K562 (cell line): ENCODE measurements around the gene PRKAR1B. TPM values are rescaled to one million over a fixed set of nuclear protein-coding genes. Genes with fewer than 3 reads are reported as not detected.

ENCODE experiments used
- CTBP1 ChIP-seq: fragments of 450-650 bp; IDR thresholded peaks from 2 replicates; pipeline ENCODE4 v1.6.1; 2016; ENCODE audit warnings: borderline replicate concordance
- HDAC1 ChIP-seq, 2 experiments: fragments of 450-650 bp; IDR thresholded peaks; 2 replicates each; pipeline ENCODE4 v1.6.1; 2016 to 2017; ENCODE audit warnings: inconsistent platforms in 1 of 2, mild to moderate bottlenecking in 1 of 2, moderate library complexity in 1 of 2
- NELFE ChIP-seq: IDR thresholded peaks from 2 replicates; pipeline ENCODE4 v1.6.1; 2011; ENCODE audit warnings: mild to moderate bottlenecking; ENCODE audit not compliant: insufficient read depth, insufficient read length
- NONO ChIP-seq, 2 experiments: fragments of 200-400 bp in 1 of 2; fragments of 450-650 bp in 1 of 2; formaldehyde crosslinking in 1 of 2; IDR thresholded peaks; 2 replicates each; pipeline ENCODE4 v1.6.1; 2017; ENCODE audit warnings: low read depth in 2 of 2, mild to moderate bottlenecking in 2 of 2, moderate library complexity in 2 of 2, low read length in 1 of 2
- ZKSCAN1 ChIP-seq: fragments of 150-350 bp; IDR thresholded peaks from 2 replicates; pipeline ENCODE4 v1.6.1; 2016; ENCODE audit warnings: low read depth, low read length
- ZNF696 ChIP-seq: fragments of 250-450 bp; sonication (Bioruptor Pico); conservative IDR thresholded peaks from 2 replicates; pipeline ENCODE4 v1.4.0; 2020; ENCODE audit warnings: mild to moderate bottlenecking, moderate library complexity
- polyA plus RNA-seq, 8 experiments: library from polyadenylated mRNA; depleted of rRNA in 4 of 8; stranded (reverse) in 5 of 8; unstranded in 3 of 8; fragments of >200 nt; fragmentation: Nextera tagmentation in 2 of 8; fragmentation: Illumina TruSeq in 1 of 8; extraction: Ambion mirVana in 2 of 8; extraction: Trizol in 1 of 8; gene quantifications; 2 replicates each; pipeline versions ENCODE4 v1.2.1 to v1.2.3, GENCODE V29; 2011 to 2014; ENCODE audit warnings: inconsistent platforms in 1 of 8, missing spikeins in 1 of 8
- total RNA-seq, 7 experiments: library from RNA; depleted of rRNA in 6 of 7; stranded (reverse); fragments of >200 nt in 6 of 7; fragmentation: Illumina TruSeq in 2 of 7; extraction: Trizol in 2 of 7; gene quantifications; 2 replicates each; pipeline versions ENCODE4 v1.2.1 to v1.2.3, GENCODE V29; 2011 to 2021; ENCODE audit warnings: low replicate concordance in 1 of 7
- TF ChIP-seq, protein P1 (sequence below), 3 experiments: IDR thresholded peaks in 2 of 3; conservative IDR thresholded peaks in 1 of 3; 2 replicates each; pipeline ENCODE4 v1.5.1; 2011 to 2012; ENCODE audit warnings: low read length in 3 of 3, mild to moderate bottlenecking in 3 of 3, control low read depth in 2 of 3, improper control_type of control experiment in 1 of 3, inconsistent platforms in 1 of 3, low read depth in 1 of 3, mixed read lengths in 1 of 3, moderate library complexity in 1 of 3; ENCODE audit not compliant: insufficient read depth in 2 of 3

The PRKAR1B gene
- total and polyA plus RNA-seq, 9 of the 15 experiments (the other 6 are each of a cell fraction or from before 2014, with no cell fraction given): 0.99 to 30.5 (median 12.7) TPM

DNA sequence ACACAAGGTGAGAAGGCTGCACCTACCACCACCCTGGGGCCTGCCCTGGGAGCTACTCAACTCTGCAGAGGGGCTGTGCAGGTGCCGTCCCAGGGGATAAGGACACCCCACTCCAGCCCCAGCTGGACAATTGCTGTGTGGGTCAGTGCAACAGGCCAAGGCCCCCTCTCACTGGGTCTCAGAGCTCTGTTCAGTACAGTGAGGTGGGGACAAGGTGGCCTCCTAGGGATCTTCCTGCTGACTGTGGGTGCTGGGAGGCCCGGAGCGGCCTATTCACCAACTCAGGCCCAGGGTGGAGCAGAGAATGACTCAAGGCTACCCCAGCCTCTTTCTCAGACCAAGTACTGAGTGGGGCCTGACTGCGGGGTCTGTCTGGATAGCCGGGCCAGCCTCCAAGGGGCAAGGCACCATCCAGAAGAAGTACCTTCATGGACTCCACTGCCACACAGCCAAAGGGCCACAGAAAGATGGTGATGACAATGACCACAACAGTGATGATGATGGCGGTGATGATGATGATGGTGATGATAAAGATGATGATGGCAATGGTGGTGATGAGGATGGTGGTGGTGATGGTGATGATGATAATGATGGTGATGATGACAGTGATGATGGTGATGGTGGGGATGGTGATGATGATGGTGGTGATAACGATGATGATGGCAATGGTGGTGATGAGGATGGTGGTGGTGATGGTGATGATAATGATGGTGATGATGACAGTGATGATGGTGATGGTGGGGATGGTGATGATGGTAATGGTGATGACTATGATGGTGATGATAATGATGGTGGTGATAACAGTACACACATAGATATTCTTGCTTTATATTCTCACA lies 60.4 kb downstream of the PRKAR1B start (continued):
- TF ChIP-seq HDAC1 (IDR thresholded peaks at IDR 0.05) (peak in 1 of 2 experiments; percentile 45; a peak in 1 of 4 replicates), NONO (IDR thresholded peaks at IDR 0.05; ENCODE audit: low read depth in 2 of 2, low read length in 1 of 2) (no peak), NELFE (no peak), CTBP1 (peak; percentile 39; the same call in 1 of the 2 replicates), ZKSCAN1 (no peak), ZNF696 (no peak)
- TF ChIP-seq, protein P1, sequence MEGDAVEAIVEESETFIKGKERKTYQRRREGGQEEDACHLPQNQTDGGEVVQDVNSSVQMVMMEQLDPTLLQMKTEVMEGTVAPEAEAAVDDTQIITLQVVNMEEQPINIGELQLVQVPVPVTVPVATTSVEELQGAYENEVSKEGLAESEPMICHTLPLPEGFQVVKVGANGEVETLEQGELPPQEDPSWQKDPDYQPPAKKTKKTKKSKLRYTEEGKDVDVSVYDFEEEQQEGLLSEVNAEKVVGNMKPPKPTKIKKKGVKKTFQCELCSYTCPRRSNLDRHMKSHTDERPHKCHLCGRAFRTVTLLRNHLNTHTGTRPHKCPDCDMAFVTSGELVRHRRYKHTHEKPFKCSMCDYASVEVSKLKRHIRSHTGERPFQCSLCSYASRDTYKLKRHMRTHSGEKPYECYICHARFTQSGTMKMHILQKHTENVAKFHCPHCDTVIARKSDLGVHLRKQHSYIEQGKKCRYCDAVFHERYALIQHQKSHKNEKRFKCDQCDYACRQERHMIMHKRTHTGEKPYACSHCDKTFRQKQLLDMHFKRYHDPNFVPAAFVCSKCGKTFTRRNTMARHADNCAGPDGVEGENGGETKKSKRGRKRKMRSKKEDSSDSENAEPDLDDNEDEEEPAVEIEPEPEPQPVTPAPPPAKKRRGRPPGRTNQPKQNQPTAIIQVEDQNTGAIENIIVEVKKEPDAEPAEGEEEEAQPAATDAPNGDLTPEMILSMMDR (IDR thresholded peaks at IDR 0.05 in 2 of 3, conservative IDR thresholded peaks at IDR 0.05 in 1 of 3; ENCODE audit: insufficient read depth in 2 of 3, low read depth in 1 of 3, low read length in 3 of 3): no peak
- TF ChIP-seq, all 486 proteins: peak for 7
